ENCODE measurements around the gene SLC30A4. TPM values are rescaled to one million over a fixed set of nuclear protein-coding genes. Genes with fewer than 3 reads are reported as not detected.
"Not testable (repeated sequence)": the region's sequence is repeated elsewhere in the genome, so short reads cannot be mapped to it uniquely, and the experiment has no call there.

Gene SLC30A4
- total RNA-seq, 3 donors from 2014 or later (not counting 1 experiment from before 2014, with no cell fraction given), result 9.2 to 11.5 (median 9.5) TPM

DNA sequence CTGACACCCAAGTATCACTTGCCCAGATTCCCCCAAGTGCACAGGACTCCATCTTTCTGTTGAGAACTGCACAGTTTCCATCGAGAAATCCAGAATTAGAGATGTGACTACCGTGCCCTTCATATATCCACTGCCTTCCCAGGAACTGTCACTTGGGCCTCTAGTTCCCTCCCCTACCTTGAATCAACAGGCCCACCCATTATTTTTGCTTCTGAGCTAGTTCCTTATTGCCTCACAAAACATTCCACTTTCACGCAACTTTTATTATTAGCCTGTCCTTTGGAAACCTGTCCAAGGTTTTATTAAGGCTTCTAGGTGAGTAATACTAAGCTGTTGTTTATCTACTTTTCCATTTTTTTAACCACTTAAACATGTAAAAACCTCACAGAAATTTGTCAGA lies 17.1 kb upstream of the SLC30A4 start:
- ATAC-seq (no peak), DNase-seq (no peak)
- no peaks in the 10 kb centered on the region for H3K27me3 ChIP-seq (ENCODE audit: control insufficient read depth, insufficient read depth, low read length)
- no peaks in the 10 kb centered on the region for H3K36me3 ChIP-seq (ENCODE audit: control insufficient read depth, insufficient read depth, low read length)
- no peak overlapping the region for H3K4me3 ChIP-seq (ENCODE audit: low read length)
- H3K4me1 Mint-ChIP-seq, result no peaks in the 10 kb centered on the region
- no peak overlapping the region for H3K27ac ChIP-seq (ENCODE audit: low read length)
- H3K9me3 ChIP-seq (ENCODE audit: control insufficient read depth, insufficient read depth, low read length), result no peaks in the 10 kb centered on the region
- H3K27ac Mint-ChIP-seq, result no peak overlapping the region
- no peaks in the 10 kb centered on the region for H3K27me3 Mint-ChIP-seq (ENCODE audit: low read depth in 2 of 2)
- no peaks in the 10 kb centered on the region for H3K9me3 Mint-ChIP-seq
- no peaks in the 10 kb centered on the region for H3K36me3 Mint-ChIP-seq
- TF ChIP-seq, protein P1, sequence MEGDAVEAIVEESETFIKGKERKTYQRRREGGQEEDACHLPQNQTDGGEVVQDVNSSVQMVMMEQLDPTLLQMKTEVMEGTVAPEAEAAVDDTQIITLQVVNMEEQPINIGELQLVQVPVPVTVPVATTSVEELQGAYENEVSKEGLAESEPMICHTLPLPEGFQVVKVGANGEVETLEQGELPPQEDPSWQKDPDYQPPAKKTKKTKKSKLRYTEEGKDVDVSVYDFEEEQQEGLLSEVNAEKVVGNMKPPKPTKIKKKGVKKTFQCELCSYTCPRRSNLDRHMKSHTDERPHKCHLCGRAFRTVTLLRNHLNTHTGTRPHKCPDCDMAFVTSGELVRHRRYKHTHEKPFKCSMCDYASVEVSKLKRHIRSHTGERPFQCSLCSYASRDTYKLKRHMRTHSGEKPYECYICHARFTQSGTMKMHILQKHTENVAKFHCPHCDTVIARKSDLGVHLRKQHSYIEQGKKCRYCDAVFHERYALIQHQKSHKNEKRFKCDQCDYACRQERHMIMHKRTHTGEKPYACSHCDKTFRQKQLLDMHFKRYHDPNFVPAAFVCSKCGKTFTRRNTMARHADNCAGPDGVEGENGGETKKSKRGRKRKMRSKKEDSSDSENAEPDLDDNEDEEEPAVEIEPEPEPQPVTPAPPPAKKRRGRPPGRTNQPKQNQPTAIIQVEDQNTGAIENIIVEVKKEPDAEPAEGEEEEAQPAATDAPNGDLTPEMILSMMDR (IDR thresholded peaks at IDR 0.05), result no peak
- WGBS (ENCODE audit: insufficient coverage), result 95% methylated on average over 3 of the region's 3 CpGs
- no peak overlapping the region for H3K4me3 Mint-ChIP-seq
- H3K4me1 ChIP-seq (ENCODE audit: control insufficient read depth, insufficient read depth, low read length), result no peaks in the 10 kb centered on the region
- intact Hi-C loops (cut with micrococcal nuclease), result no loop called here

DNA sequence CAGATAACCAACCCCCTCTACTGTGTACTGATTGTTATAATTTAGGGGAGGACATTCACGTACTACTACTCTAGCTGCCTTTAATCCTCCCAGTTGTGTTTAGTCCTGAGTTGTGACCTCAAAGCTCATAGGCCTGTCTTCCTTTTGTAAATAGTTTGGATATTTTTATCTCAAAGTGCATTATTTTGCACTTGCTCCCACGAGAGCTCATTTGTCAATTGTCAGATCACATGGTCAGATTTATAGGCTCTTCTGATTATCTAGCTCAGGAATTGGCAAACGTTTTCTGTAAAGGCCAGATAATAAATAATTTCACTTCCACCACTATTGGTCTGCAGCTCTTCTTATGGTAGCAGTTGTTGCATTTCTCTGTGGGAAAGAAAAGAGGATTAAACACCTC lies 14.4 kb upstream of the SLC30A4 start:
- DNase-seq, result no peak
- Histone ChIP-seq H3K27me3 (ENCODE audit: control insufficient read depth, insufficient read depth, low read length) (no peaks in the 10 kb centered on the region), H3K4me3 (ENCODE audit: low read length) (no peak overlapping the region), H3K4me1 (ENCODE audit: control insufficient read depth, insufficient read depth, low read length) (no peaks in the 10 kb centered on the region), H3K27ac (ENCODE audit: low read length) (no peak overlapping the region), H3K36me3 (ENCODE audit: control insufficient read depth, insufficient read depth, low read length) (no peaks in the 10 kb centered on the region), H3K9me3 (ENCODE audit: control insufficient read depth, insufficient read depth, low read length) (no peaks in the 10 kb centered on the region)
- H3K36me3 Mint-ChIP-seq, result no peaks in the 10 kb centered on the region
- no peaks in the 10 kb centered on the region for H3K9me3 Mint-ChIP-seq
- no peak for ATAC-seq
- intact Hi-C loops (cut with micrococcal nuclease), result no loop called here
- 43% methylated on average over 2 of the region's 3 CpGs for WGBS (ENCODE audit: insufficient coverage)
- no peaks in the 10 kb centered on the region for H3K4me1 Mint-ChIP-seq
- H3K4me3 Mint-ChIP-seq, result no peak overlapping the region
- TF ChIP-seq, protein P1 (IDR thresholded peaks at IDR 0.05), result no peak
- H3K27ac Mint-ChIP-seq, result no peak overlapping the region
- H3K27me3 Mint-ChIP-seq (ENCODE audit: low read depth in 2 of 2), result peaks cover 4 to 10% of the 10 kb centered on the region in 2 donors

DNA sequence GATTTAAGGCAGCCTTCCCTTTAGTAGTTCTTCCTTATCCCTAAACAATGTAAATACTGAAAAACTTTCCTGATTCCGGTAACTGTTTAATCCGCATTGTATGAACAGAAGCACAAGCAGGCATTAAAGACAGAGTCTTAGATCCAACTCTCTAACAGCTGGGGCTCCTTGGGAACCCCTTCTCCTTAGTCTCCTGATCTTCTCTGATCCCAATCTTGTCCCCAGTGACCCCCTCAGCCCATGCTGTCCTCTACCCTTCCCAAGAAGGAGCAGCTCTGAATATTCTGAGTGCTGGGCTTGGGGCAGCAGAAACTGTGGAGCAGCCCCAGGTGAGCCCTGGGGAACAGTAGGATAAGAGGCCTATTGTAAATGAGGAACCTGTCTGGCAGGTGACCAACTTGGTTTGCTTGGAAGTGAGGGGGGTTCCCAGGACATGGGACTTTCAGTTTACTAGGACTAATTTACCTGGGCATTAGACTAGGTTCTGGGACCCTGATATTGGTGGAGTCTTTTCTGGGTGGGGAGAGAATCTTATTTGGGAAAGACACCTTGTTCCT lies 13.0 kb upstream of the SLC30A4 start:
- intact Hi-C loops (cut with micrococcal nuclease), result no loop called here
- Mint-ChIP-seq H3K27ac (no peak overlapping the region), H3K27me3 (ENCODE audit: low read depth in 2 of 2) (peaks cover 8 to 10% of the 10 kb centered on the region in 2 donors), H3K36me3 (no peaks in the 10 kb centered on the region), H3K4me1 (no peaks in the 10 kb centered on the region), H3K9me3 (no peaks in the 10 kb centered on the region), H3K4me3 (no peak overlapping the region)
- Histone ChIP-seq H3K27me3 (ENCODE audit: control insufficient read depth, insufficient read depth, low read length) (no peaks in the 10 kb centered on the region), H3K27ac (ENCODE audit: low read length) (no peak overlapping the region), H3K36me3 (ENCODE audit: control insufficient read depth, insufficient read depth, low read length) (no peaks in the 10 kb centered on the region), H3K9me3 (ENCODE audit: control insufficient read depth, insufficient read depth, low read length) (no peaks in the 10 kb centered on the region), H3K4me3 (ENCODE audit: low read length) (no peak overlapping the region), H3K4me1 (ENCODE audit: control insufficient read depth, insufficient read depth, low read length) (no peaks in the 10 kb centered on the region)
- 96% methylated on average over 2 of the region's 2 CpGs for WGBS (ENCODE audit: insufficient coverage)
- DNase-seq (no peak), ATAC-seq (no peak)
- TF ChIP-seq, protein P1 (IDR thresholded peaks at IDR 0.05), result no peak

DNA sequence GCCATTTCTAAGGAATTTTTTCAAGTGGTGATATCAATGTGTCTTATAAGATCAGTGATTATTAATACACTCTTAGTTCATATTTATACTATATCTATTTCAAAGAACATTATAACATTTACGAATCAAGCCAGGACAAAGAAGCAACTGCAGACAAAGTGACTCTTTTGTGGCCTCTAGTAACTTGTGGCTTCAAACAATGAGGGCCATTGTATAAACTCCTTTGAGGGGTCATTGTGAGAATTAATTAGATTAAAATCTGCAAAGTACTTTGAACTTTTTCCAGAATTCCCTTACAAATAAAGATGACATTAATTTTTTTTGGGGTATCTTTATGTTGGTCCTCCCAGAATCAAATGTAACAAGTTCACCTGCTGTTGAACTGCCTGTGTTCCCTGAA lies 12.3 kb upstream of the SLC30A4 start:
- H3K4me3 Mint-ChIP-seq, result no peak overlapping the region
- Histone ChIP-seq H3K9me3 (ENCODE audit: control insufficient read depth, insufficient read depth, low read length) (no peaks in the 10 kb centered on the region), H3K27me3 (ENCODE audit: control insufficient read depth, insufficient read depth, low read length) (no peaks in the 10 kb centered on the region), H3K4me1 (ENCODE audit: control insufficient read depth, insufficient read depth, low read length) (no peaks in the 10 kb centered on the region), H3K36me3 (ENCODE audit: control insufficient read depth, insufficient read depth, low read length) (no peaks in the 10 kb centered on the region), H3K27ac (ENCODE audit: low read length) (no peak overlapping the region), H3K4me3 (ENCODE audit: low read length) (no peak overlapping the region)
- H3K9me3 Mint-ChIP-seq, result no peaks in the 10 kb centered on the region
- ATAC-seq (no peak), DNase-seq (no peak)
- 92% methylated on average over 1 of the region's 1 CpG for WGBS (ENCODE audit: insufficient coverage)
- H3K36me3 Mint-ChIP-seq, result no peaks in the 10 kb centered on the region
- TF ChIP-seq, protein P1 (IDR thresholded peaks at IDR 0.05), result no peak
- intact Hi-C loops (cut with micrococcal nuclease), result no loop called here
- no peak overlapping the region for H3K27ac Mint-ChIP-seq
- no peaks in the 10 kb centered on the region for H3K4me1 Mint-ChIP-seq
- peaks cover 8 to 10% of the 10 kb centered on the region in 2 donors for H3K27me3 Mint-ChIP-seq (ENCODE audit: low read depth in 2 of 2)

DNA sequence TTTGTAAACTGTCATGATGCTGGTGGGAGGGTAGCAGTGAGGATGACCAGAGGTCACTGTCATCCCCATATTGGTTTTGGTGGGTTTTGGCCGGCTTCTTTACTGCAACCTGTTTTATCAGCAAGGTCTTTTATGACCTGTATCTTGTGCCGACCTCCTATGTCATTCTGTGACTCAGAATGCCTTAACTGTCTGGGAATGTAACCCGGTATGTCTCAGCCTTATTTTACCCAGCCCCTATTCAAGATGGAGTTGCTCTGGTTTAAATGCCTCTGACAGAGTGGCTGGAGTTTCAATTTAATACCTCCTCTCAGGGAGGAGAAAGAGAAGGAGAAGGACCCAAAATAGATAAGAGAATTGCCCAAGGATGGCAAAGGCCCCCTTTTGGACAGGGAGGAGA lies 10.3 kb upstream of the SLC30A4 start:
- H3K27me3 ChIP-seq (ENCODE audit: control insufficient read depth, insufficient read depth, low read length); H3K27ac Mint-ChIP-seq; H3K36me3 Mint-ChIP-seq; H3K27ac ChIP-seq (ENCODE audit: low read length); ATAC-seq; H3K4me3 Mint-ChIP-seq; H3K4me1 ChIP-seq (ENCODE audit: control insufficient read depth, insufficient read depth, low read length); H3K27me3 Mint-ChIP-seq (ENCODE audit: low read depth in 2 of 2); H3K4me3 ChIP-seq (ENCODE audit: low read length); H3K4me1 Mint-ChIP-seq; intact Hi-C loops (cut with micrococcal nuclease); H3K9me3 ChIP-seq (ENCODE audit: control insufficient read depth, insufficient read depth, low read length); H3K9me3 Mint-ChIP-seq; H3K36me3 ChIP-seq (ENCODE audit: control insufficient read depth, insufficient read depth, low read length); DNase-seq: not testable (repeated sequence)
- 89% methylated on average over 3 of the region's 3 CpGs for WGBS (ENCODE audit: insufficient coverage)
